GM21515 (cell line): ENCODE results near the gene HIF3A.

ENCODE experiments used
- ATAC-seq: cut with Tn5 transposase; IDR thresholded peaks from one replicate; pipeline ENCODE4 v1.9.1; 2021; ENCODE audit not compliant: unreplicated experiment

HIF3A gene

DNA sequence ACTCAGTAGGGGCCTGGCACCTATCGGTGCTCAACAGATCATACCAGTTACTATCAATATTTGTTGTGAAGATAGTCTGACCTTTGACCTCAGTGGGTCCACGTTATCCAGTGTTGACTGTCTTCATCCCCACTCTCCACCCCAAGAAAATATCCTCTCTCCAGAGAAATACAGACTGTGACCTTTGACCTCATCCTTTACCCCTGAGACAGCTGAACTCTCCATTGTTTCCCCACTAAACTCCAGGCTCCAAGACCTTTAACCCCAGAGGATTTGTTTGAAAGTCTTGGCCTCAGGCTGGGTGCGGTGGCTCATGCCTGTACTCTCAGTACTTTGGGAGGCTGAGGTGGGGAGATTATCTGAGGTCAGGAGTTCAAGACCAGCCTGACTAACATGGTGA, 27.4 kb downstream of the HIF3A start:
- no peak for ATAC-seq

GRCh38 chr19:46326608-46327007, 29.8 kb downstream of the HIF3A start:
- no peak for ATAC-seq

DNA sequence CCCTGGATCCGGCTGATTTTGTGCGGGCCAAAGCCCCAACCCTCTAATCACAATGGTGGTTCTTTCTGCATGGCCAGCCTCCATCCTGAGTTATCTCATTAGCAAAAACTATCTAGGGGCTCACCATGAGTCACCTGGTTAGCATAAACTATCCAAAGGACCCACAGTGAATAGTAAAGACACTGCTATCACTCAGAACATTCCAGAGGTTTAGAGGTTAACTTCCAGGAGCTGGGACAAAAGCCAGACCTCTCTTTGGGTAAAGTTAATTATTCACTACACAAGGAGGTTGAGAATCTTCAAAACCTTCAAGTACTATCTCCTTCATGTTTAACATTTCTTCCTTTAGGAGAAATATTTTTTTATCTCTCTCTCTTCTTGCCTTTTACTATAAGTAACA, 31.2 kb downstream of the HIF3A start:
- ATAC-seq = no peak

DNA sequence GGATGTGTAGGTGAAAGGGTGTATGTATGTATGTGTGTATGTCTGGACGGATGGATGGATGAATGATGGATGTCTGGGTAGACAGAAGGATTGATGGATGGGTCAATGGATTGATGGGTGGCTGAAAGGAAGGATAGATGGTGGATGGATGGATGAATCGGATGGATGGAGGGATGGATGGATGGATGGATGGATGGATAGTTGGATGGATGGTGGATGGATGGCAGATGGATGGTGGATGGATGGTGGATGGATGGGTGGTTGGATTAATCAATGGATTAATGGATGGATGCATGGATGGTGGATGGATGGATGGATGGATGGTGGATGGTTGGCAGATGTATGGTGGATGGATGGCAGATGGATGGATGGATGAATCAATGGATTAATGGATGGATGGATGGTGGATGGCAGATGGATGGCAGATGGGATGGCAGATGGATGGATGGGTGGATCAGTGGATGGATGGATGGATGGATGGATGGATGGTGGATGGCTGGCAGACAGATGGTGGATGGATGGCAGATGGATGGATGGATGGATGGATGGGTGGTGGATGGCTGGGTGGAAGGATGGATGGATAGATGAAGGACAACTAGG, 33.6 kb downstream of the HIF3A start:
- ATAC-seq = no peak

DNA sequence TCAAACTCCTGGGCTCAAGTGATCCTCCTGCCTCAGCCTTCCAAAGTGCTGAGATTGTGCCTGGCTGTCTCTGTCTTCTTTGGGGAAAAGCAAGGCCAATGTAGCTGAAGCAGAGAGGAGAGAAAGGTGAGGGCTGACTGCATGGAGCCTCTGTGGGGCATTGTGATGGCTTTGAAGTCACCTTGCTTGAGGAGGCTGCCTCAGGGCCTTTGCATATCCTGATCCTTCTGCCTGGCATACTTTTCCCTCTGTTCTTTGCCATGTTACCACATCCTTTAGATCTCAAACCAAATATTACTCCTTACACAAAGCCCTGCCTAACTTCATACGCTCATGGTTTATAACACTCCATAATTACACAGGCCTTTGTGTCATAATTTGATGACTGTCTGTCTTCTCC, 40.6 kb downstream of the HIF3A start:
- ATAC-seq = no peak

GRCh38 chr19:46339446-46339845, 42.6 kb downstream of the HIF3A start:
- no peak for ATAC-seq

DNA sequence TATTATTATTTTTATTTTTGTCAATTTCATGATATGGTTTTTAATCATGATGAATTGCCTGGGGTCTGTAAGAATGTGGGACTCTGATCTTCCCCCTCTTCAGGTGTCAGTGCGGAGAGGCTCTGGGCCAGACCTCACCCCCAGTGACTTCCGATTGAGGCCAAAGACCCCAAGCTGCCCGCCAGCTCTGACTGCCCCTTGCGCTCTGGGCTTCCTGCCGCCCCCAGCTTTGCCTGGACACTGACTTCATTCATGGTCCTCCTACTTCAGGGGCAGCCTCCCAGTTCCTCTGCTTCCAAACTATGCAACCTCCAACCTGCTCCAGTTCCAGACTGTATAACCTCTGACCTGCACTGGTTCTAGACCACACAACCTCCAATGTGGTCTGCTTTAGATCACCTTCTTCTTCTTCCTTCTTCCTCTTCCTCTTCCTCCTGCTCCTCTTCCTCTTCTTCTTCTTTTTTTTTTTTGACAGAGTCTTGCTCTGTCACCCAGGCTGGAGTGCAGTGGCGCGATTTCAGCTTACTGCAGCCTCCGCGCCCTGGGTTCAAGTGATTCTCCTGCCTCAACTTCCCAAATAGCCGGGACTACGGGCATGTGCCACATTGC, 43.3 kb downstream of the HIF3A start:
- no peak for ATAC-seq

GRCh38 chr19:46341937-46342336, 45.1 kb downstream of the HIF3A start:
- ATAC-seq = no peak

GRCh38 chr19:46344363-46344762, 47.5 kb downstream of the HIF3A start:
- ATAC-seq = no peak

DNA sequence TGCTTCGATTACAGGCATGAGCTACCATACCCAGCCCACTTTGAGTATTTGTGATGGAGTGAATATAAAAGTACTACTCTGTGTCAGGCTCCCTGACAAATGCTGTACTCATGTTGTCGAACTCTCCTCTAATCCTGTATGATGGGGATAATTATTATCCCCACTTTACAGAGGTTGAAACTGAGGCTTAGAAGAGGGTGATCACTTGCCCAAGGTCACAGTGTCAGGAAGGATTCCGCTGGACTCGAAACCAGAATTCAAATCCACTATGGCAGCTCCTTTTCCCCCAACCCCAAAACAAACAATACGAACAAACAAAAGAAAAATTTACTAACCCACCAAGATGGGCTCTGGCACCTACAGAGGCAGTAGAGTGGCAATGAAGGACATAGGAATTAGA, 48.3 kb downstream of the HIF3A start:
- ATAC-seq = no peak

DNA sequence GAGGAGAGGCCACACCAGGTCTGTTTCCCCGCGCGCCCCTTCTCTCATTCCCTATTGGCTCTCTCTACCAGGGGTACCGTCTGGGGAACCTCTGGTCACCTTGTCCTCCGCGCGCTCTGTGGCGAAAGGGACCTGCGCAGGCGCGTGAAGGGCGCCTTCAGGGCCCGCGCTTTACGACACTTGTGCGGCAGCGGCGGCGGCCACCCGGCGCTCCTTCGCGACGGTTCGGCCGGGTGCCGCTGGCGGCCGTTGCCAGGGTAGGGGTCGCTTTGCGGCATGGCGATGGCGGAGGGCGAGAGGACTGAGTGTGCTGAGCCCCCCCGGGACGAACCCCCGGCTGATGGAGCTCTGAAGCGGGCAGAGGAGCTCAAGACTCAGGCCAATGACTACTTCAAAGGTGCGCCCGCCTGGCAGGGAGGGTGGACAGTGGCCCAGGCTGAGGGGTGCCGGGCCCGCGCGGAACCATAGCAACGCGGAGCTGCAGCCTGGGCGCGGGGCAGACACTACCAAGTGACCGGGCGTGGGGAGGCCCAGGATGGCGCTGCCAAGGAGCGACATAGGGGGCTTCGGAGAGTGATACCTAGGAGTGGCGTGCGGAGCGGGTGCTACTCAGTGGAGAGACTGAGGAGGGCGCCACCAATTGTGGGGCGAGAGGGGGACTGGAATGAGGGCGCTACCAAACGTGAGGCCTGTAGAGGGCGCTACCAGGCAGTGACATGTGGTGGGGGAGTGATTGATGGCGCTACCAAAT, 50.2 kb downstream of the HIF3A start, which contains the start of gene PPP5C:
PPP5C (plus strand) TSS at position 267 of the 751 bp plus-strand sequence; CDS start at position 277, 10 bp downstream.
- peak; percentile 48 for ATAC-seq

GRCh38 chr19:46347572-46347883, 50.7 kb downstream of the HIF3A start:
- ATAC-seq = no peak

DNA sequence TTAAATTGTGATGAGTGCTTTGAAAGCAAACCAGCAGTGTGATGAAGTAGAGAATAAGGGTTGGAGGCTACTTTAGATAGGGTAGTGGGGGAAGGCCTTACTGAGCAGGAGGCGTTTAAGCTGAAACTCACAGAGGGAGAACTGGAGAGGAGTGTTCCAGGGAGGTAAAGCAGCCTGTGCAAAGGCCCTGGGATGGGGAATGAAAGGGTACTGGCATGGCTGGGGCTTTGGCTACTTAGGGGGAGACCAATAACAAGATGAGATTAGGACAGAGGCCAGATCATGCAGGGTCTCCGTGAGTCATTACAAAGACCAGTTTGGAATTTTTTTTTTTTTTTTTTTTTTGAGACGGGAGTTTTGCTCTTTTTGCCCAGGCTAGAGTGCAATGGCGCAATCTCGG, 51.1 kb downstream of the HIF3A start:
- no peak for ATAC-seq

DNA sequence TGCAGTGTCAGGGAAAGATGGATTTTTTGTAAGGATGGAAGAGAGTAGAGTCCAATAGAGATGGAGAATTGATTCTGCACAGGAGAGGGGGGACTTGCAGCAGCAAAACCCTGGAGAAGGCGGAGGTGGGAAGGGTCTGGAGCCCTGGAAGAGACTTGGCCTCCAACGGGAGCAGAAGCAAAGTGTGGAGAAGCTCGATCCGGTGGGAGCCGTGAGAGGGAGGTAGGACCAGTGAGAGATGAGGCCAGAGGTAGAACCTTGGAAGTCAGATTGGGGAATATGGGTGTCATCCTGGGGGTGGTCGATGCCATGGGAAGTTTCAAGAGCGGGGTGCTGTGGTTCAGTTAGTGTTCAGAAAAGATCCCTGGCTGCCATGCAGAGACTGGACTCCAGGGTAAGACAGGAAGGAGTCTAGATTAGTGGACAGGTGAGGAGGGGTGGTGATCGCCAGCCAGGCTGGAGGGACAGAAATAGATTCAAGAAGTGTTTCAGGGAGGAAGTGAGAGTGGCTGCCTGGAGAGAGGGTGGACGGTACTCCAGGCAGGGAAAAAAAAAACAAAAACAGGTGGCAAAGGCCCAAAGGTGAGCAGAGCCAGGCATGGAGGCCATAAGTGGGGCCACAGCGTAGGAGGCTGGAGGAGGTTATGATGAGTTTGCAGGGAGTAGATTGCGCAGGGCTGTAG, 52.6 kb downstream of the HIF3A start:
- no peak for ATAC-seq

- ATAC-seq = no peak
Measured at GRCh38 chr19:46350029-46350757, 53.4 kb downstream of the HIF3A start.

DNA sequence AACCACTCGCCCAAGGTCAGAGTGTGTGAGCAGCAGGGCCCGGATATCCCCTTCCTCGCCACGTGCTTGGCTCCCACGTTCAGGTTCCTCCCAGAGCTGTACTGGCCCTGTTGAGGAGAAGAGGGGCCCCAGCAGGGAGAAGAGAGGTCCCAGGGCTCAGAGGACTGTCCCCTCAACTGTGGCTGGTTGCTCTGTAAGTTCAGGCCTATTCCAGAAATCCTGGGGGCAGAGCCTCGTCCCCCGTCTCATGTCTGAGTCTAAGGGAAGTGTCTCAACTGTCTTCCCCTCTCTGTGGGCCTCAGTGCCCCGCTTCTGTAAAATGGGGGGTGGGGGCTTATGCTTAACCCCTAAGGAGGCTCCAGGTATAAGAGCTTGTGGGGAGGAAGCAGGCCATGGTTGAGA, 53.9 kb downstream of the HIF3A start:
- ATAC-seq = no peak

DNA sequence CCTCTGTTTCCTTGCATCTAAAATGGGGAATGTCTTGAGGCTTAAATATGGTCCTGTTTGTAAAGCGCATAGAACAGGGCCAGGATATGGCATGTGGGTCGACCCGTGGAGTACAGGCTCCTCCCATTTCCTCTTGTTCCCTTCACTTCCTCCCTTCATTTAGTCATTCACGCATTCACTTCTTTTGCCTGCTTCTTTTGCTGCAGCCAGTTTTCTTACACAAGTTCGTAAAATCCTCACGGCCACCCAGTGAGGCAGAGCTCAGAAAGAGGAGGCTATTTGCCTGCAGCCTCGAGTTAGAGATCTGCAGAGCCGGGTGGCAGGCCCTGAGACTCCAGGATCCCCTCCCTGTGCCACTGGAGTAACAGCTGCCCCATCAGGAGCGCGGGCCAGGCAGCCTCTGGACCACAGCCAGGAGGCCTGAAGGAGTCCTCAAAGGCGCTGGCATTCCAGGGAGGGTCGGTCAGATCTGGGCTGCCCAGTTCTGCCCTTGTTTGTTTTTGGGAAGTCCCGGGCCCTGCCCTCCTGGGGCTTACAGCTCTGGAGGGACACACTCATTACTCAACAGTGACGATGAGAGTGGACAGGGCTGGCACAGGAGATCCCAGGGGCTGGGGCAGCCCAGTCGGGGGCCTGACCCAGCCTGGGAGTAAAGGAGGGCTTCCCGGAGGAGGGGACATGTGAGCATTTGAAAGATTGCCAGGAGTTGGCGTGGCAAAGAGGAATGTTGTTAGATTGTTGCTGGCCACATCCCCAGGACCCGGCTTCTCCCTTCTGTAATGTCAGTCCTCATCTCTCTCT, 54.6 kb downstream of the HIF3A start:
- no peak for ATAC-seq

- no peak for ATAC-seq
Measured at GRCh38 chr19:46353730-46354528, 57.1 kb downstream of the HIF3A start.

DNA sequence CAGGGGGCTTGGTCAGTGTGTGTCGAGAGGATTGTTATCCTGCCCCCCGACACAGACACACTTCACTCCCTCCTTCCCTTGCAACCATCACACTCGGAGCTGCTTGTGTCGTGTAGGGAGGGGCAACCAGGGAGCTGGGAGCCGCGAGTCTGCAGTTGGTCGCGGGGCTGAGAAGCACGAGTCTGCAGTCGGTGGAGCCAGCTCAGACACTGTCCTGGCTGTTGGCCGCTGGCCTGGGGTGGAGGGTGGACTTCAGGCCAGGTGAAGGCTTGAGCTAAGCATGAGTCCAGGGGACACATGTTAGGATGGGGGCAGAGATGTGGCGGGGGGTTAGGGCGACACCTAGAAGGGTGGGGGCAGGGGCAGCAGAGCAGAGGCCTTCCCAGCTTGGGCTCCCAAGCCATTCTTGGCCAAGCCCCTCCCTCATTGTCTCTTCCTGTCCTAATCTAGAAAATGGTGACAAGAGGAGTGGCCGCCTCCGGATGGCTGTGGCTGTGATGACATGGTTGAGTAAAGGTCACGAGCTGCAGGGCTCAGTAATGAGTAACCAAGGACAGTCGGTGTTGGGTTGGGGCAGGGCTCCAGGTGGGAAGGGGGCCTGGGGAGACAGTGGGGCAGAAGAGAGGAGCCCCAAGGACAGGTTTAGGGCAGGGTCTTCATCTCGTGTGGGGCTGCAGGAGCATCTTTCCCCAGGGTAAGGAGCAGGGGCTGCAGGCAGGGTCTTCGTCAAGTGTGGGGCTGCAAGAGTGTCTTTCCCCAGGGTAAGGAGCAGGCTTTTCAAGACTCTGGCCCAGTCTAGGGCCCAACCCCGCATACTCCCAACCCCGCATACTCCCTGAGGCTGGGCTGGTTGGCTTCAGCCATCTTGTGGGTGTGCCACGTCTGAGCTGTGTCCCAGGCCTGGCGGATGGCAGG, 58.6 kb downstream of the HIF3A start:
- no peak for ATAC-seq
